ENCODE results near the gene RACK1.
"Not testable (repeated sequence)": the region's sequence is repeated elsewhere in the genome, so short reads cannot be mapped to it uniquely, and the experiment has no call there.

Gene RACK1

DNA sequence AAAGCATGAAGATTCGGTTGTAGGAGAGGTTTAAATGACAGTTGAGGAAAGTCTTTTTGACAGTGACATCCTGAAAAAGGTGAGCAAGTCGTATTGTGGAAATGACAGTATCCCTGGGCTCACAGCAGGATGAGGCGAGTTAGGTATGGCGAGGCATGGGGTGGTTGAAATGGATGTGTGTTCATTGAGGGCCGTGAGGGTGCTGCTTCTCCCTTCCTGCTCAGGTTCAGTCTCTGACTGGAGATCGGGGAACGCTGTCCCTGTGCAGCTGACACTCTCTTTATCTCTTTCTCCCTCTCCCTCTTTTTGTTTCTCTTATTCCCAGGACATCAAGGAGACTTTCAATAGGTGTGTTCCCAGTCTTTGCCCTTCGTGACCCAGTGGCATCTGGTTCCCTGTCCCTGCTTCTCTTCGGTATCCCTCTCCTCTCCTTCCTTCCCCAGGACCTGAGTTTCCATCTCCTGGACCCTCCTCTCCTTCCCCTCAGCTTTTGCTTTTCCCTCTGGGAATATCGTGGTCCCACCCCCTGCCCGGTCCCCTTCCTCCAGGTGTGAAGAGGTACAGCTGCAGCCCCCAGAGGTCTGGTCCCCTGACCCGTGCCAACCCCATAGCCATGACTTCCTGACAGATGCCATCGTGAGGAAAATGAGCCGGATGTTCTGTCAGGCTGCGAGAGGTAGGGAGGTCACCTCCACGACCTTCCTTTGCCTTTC is 10.5 kb downstream of the RACK1 start:
- no peak for DNase-seq

DNA sequence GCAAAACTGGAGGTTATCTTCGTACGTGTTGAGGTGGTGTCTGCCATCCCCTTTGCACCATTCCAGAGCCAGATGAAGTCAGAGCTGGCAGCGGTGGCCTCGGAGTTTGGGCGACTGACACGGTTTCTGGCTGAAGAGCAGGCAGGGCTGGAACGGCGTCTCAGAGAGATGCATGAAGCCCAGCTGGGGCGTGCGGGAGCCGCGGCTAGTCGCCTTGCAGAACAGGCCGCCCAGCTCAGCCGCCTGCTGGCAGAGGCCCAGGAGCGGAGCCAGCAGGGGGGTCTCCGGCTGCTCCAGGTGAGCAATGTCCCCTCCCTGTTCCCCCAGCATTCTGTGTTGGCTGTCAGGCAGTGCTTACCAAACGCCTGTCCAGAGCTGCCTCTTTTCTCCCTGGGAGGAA is 11.1 kb downstream of the RACK1 start:
- no peak for DNase-seq

- no peak for DNase-seq
Measured at GRCh38 chr5:181231432-181231831, 12.3 kb downstream of the RACK1 start.

DNA sequence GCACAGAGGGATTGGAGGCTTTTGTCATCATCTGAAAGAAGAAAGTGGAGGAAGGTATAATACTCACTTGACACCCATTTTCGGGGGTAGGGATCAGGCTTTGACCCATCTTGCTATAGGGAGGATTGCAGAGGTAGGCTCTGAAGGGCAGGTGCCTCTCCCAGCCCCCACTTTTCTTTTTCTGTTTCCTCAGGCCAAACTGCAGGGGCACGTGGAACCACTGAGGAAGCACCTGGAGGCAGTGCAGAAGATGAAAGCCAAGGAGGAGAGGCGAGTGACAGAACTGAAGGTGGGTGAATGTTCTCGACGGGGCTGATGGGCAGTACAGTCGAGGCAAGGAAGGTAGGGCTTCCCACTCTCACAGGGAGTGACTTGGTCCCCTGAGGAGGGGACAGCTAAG is 13.2 kb downstream of the RACK1 start:
- DNase-seq: no peak

GRCh38 chr5:181229996-181230395 is 13.7 kb downstream of the RACK1 start:
- no peak for DNase-seq

GRCh38 chr5:181224390-181225229 is 19.1 kb downstream of the RACK1 start:
- DNase-seq: no peak

DNA sequence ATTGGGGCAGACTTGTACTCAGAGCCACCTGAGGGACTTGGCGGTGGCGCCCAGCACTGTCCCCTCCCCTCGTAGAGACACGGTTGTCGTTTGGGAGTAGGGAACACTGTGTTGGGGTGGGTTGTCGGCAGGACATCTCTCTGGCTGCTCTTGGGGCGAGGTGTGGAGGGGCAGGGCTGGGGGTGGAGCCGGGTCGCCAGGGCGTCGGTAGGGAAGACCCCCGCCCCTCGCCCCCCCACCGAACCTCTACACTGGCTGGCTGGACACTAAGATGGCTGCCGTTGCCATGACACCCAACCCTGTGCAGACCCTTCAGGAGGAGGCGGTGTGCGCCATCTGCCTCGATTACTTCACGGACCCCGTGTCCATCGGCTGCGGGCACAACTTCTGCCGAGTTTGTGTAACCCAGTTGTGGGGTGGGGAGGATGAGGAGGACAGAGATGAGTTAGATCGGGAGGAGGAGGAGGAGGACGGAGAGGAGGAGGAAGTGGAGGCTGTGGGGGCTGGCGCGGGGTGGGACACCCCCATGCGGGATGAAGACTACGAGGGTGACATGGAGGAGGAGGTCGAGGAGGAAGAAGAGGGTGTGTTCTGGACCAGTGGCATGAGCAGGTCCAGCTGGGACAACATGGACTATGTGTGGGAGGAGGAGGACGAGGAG is 19.8 kb downstream of the RACK1 start:
- no peak for DNase-seq

GRCh38 chr5:181223058-181223728 is 20.5 kb downstream of the RACK1 start, which contains the start of gene TRIM41:
Gene TRIM41 (plus strand): TSS chr5:181223281. CDS start chr5:181224000, 719 bp downstream.
- DNase-seq: no peak

DNA sequence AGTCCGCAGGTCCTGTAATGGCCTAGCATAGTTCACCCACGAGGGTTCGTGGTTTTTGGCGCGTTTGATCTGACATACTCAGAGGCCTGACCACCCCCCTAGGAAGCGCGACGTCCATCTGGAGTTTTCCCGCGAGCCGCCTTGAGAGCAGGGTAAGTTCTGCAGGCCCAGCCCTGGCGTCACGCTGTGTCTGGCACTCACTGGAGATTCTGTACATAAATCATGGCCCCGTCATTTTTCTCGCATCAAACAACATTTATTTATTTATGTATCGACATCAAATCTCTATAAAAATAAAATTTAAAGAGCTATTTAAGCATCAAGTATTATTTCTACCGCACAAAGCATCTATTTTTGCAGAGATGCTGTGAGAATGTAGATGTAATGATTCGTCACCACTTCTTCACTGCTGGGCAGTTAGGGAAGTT is 21.1 kb downstream of the RACK1 start:
- no peak for DNase-seq

DNA sequence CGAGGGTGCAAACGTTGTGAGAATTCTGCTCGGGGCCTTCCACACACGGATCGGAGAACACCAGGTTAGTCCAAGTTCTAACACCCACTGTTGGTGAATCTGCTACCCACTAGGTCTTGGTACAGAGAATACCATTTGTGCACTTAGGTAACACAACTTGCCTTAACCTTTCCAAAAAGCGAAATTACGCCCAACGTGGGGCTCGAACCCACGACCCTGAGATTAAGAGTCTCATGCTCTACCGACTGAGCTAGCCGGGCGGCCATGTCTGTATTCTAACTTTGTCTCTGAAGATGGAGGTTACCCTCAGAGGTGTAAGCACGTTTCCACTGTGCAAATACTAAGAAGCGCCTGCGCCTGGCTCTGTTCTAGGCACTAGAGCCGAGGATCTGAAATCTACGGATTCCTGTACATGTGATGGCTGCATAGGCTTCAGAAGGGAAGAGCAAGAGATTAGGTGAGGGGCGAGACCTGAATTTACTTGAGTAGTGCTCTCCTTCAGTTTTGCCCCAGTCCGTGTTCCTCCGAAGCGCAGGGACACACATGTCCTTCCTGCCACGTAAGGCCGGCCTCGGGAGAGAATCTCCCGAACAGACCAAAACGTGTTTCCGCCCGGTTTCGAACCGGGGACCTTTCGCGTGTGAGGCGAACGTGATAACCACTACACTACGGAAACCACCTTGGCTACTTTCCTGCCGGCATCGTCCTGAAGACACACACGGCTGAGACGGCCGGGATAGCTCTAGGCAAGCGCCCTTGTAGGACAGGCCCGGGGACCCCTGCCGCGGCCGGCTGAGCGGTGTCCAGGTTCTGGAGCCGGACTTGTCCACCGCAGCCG is 21.7 kb downstream of the RACK1 start:
- DNase-seq: no peak

DNA sequence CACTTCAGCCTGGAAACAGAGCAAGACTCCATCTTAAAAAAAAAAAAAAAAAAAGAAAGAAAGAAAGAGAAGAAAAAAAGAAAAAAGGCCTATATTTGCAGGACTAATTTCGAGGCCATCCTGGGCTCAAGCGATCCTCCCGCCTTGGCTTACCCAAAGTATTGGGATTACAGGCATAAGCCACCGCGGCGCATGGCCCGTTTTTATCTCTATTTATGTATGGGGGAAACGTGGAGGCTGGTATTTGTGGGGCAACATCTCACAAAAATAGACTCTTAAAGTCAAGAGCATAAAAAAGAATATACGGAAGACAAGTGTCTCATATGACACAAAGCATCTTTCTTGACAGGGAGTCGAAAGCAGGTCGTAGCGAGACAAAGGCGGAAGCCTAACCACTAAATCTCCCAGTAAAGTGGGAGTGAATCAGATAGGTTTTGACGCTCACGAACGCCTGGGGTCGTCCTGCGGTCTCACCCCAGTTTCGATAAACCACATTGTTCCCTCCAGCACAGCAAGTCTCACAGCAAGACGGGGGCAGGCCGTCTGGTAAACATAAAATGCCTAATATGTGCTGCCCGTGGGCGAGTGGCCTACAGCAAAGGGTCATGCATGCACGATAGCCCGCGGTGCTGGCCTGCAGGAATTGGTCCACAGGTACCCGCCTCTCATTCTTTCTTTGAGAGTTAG is 22.5 kb downstream of the RACK1 start:
- no peak for DNase-seq

GRCh38 chr5:181220178-181220515 is 23.6 kb downstream of the RACK1 start:
- no peak for DNase-seq

GRCh38 chr5:181219262-181220177 is 24.2 kb downstream of the RACK1 start:
- no peak for DNase-seq

DNA sequence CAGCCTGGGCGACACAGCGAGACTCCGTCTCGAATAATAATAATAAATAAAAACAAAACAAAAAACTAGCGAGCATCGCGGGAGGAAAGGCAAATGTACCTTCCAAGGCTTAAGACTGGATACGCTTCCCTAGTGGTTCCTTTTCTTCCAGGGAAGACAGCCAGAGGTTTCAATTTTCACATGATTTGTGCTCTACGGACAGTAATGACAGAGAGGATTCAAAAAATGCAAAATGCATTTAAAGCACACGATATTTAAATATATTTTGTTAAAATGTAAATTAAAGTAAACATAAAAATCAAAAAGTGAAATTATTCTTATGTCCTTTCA is 24.9 kb downstream of the RACK1 start:
- DNase-seq: no peak

DNA sequence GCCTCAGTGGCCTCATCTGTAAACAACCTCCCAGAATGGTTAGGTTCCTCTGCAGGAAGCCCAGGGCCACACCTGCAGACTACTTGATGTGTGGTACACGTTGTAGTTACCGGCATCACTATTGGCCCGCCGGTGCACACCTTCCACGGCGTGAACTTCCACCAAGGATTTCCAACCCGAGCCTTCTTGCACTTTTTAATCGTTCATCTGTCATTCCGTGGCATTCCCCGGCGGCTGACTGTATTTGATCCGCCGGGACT is 26.0 kb downstream of the RACK1 start:
- no peak for DNase-seq

DNA sequence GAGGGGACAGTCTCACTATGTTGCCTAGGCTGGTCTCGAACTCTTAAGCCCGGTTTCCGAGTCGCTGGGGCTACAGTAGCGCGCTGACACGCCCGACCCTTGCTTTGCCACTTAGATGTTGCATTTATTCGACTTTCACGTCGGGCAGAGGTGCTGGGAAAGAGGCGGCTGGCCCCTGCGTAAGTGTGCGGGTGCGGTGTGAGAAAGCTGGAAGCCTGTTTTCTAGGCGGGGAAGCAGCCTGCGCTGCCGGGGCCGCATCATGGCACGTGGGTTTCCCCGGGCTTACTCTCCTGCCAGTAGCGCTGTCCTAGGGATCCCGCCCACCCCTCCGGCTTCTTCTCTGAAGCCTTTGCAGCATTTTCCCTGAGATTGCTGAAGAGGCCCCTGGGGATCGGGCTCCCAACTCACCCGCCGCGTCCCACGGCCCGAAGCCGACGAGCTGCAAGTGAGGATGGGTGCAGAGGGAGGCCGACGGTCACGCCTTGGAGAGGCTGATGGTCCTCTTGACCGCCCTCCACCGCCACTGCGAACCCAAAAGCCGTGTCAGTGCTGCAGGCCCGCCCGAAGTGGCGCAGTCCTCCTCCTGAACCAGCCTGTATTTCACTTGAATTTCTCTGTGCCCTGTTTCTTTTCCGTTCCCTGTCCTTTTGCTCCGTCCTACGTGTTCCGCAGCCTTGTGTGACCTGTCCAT is 26.4 kb downstream of the RACK1 start:
- DNase-seq: no peak

DNA sequence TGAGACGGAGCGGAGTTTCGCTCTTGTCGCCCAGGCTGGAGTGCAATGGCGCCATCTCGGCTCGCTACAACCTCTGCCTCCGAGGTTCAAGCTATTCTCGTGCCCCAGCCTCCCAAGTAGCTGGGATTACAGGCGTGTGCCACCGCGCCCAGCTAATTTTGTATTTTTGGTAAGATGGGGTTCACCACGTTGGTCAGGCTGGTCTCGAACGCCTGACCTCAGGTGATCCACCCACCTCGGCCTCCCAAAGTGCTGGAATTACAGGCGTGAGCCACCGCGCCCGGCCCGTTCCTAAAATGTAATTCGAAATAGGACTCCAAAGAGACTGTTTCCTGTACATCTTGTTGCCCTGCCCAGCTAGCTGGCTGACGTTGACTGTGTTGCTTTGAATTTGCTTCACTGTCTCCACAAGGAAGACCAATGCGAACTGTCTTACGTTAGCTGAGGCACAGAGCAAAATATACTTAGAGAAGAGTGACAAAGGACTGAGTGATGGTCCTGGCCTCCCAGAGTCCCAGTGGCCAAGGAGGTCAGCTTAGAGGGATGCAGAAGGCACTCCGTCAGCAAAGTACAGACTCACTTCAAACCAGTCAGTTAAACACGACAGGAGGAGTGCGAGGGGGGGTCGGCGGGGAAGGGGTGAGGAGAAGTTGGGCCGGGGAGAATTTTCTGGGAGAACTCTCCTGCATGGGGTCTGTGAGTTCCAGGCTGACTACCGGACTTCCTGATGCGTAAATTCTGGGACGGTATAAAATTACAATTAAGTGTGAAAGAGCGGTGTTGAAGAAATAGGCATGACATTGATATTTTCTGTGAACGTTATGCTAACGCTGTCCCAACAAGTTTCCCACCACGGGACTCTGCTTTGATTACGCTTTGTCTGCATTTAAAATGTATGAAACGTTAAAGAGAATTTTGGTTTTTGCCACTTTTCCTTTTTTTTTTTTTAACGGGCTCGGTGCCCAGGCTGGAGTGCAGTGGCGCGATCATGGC is 27.4 kb downstream of the RACK1 start:
- DNase-seq: no peak

- DNase-seq: not testable (repeated sequence)
Measured at GRCh38 chr5:181214249-181214648, 29.5 kb downstream of the RACK1 start.

DNA sequence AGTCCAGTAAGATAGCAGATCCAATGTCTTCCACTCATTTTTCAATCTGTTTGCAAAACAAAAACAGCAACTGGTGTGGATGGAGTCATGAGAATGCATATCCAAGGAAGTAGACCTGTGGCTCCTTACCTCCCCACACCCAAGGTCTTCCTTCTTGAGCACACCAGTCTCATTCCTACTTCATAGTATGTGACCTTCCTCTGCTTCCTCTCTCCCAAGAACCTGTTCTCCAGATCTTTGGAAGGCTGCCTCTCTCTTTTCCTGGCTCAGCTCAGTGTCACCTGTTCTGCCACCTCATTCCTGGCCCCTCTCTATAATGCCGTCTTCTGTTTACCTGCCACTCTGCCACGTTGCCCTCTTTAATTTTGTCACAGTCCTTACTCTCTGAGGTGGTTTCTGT is 30.8 kb downstream of the RACK1 start:
- DNase-seq: no peak

All from activated CD4-positive, CD25-positive, alpha-beta regulatory T cell (primary cell).